Nephron progenitor cell (in vitro differentiated cells): Measurements from ENCODE around the gene XAGE5.
"Not testable (repeated sequence)": the region's sequence is repeated elsewhere in the genome, so short reads cannot be mapped to it uniquely, and the experiment has no call there.

Source experiments
- DNase-seq: peaks from one replicate; pipeline ENCODE4 v3.0.0; 2021
- H3K27ac Mint-ChIP-seq: 2 replicates; pipeline ENCODE4 v1.8.0; 2021; ENCODE audit warnings: mild to moderate bottlenecking, moderate library complexity, mixed read lengths
- H3K27me3 Mint-ChIP-seq: 2 replicates; pipeline ENCODE4 v1.8.0; 2021; ENCODE audit warnings: mild to moderate bottlenecking, low read depth, mixed read lengths; ENCODE audit not compliant: poor library complexity
- H3K36me3 Mint-ChIP-seq: 2 replicates; pipeline ENCODE4 v1.8.0; 2021; ENCODE audit warnings: low read depth, mixed read lengths
- H3K4me1 Mint-ChIP-seq: 2 replicates; pipeline ENCODE4 v1.8.0; 2021; ENCODE audit warnings: mixed read lengths
- H3K4me3 Mint-ChIP-seq: 2 replicates; pipeline ENCODE4 v1.8.0; 2021; ENCODE audit warnings: mild to moderate bottlenecking, moderate library complexity, mixed read lengths
- H3K9me3 Mint-ChIP-seq: 2 replicates; pipeline ENCODE4 v1.8.0; 2021; ENCODE audit warnings: mild to moderate bottlenecking, moderate library complexity, mixed read lengths
- CTCF ChIP-seq: fragments of 200-600 bp; sonication (generic); IDR thresholded peaks from 2 replicates; pipeline ENCODE4 v1.5.0; 2021; ENCODE audit warnings: antibody characterized with exemption

XAGE5 gene

GRCh38 chrX:52811065-52811625 lies at the start of gene XAGE5:
XAGE5 (plus strand) TSS chrX:52811287; CDS start chrX:52812567, 1,280 bp downstream.
- no peaks in the 10 kb centered on the region for H3K36me3 Mint-ChIP-seq
- H3K27ac Mint-ChIP-seq: no peak within 1 kb of the TSS
- DNase-seq: no peak
- no peaks in the 10 kb centered on the region for H3K4me1 Mint-ChIP-seq
- peaks cover 6% of the 10 kb centered on the region for H3K27me3 Mint-ChIP-seq
- H3K4me3 Mint-ChIP-seq: no peak within 1 kb of the TSS
- peaks cover 54% of the 10 kb centered on the region for H3K9me3 Mint-ChIP-seq
- TF ChIP-seq CTCF: no peak

- H3K36me3 Mint-ChIP-seq, H3K9me3 Mint-ChIP-seq, DNase-seq, H3K27ac Mint-ChIP-seq, H3K27me3 Mint-ChIP-seq, H3K4me3 Mint-ChIP-seq, H3K4me1 Mint-ChIP-seq: not testable (repeated sequence)
These were observed 45.1 kb upstream of the XAGE5 start for GRCh38 chrX:52765983-52766382.

- not testable (repeated sequence) for H3K4me1 Mint-ChIP-seq, H3K27me3 Mint-ChIP-seq, DNase-seq, H3K27ac Mint-ChIP-seq, H3K9me3 Mint-ChIP-seq, H3K36me3 Mint-ChIP-seq, H3K4me3 Mint-ChIP-seq
These were observed 37.6 kb upstream of the XAGE5 start for GRCh38 chrX:52773504-52773903.

DNA sequence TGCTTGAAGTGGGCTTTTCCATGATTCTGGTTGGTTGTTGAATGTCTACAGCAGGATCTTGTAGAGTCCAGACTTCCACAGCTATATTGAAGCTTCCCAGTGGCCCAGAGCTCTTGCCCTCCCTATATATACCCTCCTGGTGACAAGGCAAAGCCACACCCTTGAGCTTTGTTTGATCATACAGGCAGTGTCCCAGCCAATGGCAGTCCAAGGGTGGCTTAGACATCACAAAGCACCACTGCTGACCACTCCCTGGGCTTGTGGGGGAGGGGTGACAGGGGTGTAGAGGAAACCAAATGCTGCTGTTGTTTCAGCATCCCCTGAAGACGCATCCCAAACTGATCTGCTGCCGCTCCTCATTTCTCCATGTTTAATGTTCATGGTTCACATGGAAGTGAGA lies 13.8 kb upstream of the XAGE5 start, which contains the start of gene SPANXN5:
SPANXN5 (minus strand) TSS at position 101 of the 400 bp plus-strand sequence; CDS start at position 22, 79 bp downstream.
- not testable (repeated sequence) for H3K27ac Mint-ChIP-seq, H3K36me3 Mint-ChIP-seq, H3K4me1 Mint-ChIP-seq, DNase-seq, H3K4me3 Mint-ChIP-seq, H3K27me3 Mint-ChIP-seq
- H3K9me3 Mint-ChIP-seq: peaks cover 42% of the 10 kb centered on the region

GRCh38 chrX:52804876-52805275 lies 6.2 kb upstream of the XAGE5 start:
- not testable (repeated sequence) for H3K4me1 Mint-ChIP-seq, DNase-seq, H3K4me3 Mint-ChIP-seq, H3K27ac Mint-ChIP-seq, H3K36me3 Mint-ChIP-seq, H3K27me3 Mint-ChIP-seq
- H3K9me3 Mint-ChIP-seq: peaks cover 26% of the 10 kb centered on the region

- Mint-ChIP-seq H3K27me3 (peaks cover 8% of the 10 kb centered on the region), H3K9me3 (peaks cover 22% of the 10 kb centered on the region), H3K4me3 (no peak overlapping the region), H3K27ac (no peak overlapping the region), H3K36me3 (no peaks in the 10 kb centered on the region), H3K4me1 (no peaks in the 10 kb centered on the region)
- no peak for DNase-seq
- no peak for TF ChIP-seq CTCF
These were observed 8.7 kb downstream of the XAGE5 start for GRCh38 chrX:52819788-52820187.

DNA sequence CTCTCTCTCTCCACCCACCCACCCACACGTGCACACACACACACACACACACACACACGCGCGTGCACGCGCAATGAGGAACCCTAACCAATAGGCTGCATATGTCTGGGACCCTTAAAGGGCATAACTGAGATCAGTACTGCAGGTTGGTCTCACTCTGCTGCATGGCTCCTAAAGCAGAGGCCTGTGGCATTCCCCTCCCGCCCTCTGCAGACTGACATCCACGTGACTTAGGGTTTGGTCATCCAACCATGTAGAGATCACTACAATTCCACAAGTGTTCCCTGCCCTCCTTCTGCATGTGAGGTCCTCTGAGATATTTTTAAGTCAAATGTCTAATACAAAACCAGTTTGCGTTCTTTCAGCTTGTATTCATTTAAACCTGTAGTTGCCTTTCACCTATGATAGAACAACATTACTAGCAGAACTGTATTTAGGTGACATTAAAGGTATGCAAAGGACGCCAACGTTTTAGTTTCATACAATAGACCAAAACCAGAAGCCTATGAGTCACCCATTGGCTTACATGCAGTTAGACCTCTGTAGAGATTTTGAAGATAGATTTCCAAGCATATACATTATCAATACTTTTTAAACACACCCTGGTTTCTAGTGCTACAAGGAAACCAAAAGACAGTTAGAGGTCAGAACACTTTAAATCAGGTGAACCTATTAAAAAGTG lies 10.1 kb downstream of the XAGE5 start:
- DNase-seq: no peak
- Mint-ChIP-seq H3K9me3 (peaks cover 20% of the 10 kb centered on the region), H3K36me3 (no peaks in the 10 kb centered on the region), H3K27ac (no peak overlapping the region), H3K4me3 (no peak overlapping the region), H3K27me3 (peaks cover 5% of the 10 kb centered on the region), H3K4me1 (no peaks in the 10 kb centered on the region)
- no peak for TF ChIP-seq CTCF

GRCh38 chrX:52824608-52825007 lies 13.5 kb downstream of the XAGE5 start:
- no peaks in the 10 kb centered on the region for H3K36me3 Mint-ChIP-seq
- no peaks in the 10 kb centered on the region for H3K27me3 Mint-ChIP-seq

More at GRCh38 chrX:52824608-52825007, 13.5 kb downstream of the XAGE5 start:
- H3K9me3 Mint-ChIP-seq: peaks cover 38% of the 10 kb centered on the region
- no peak for TF ChIP-seq CTCF
- DNase-seq: no peak
- no peaks in the 10 kb centered on the region for H3K4me1 Mint-ChIP-seq
- no peak overlapping the region for H3K4me3 Mint-ChIP-seq
- no peak overlapping the region for H3K27ac Mint-ChIP-seq
